Uterus (tissue), 4 donors: ENCODE data around the gene CABP5. TPM values are rescaled to one million over a fixed set of nuclear protein-coding genes. Genes with fewer than 3 reads are reported as not detected.

ENCODE experiments used
- DNase-seq, 2 donors: peaks; one replicate each; pipeline ENCODE4 v3.0.0-alpha.2; 2019 to 2020
- H3K27ac ChIP-seq, 2 donors: fragments of 200-600 bp; sonication (generic); 1 replicate in 1 of 2; 2 replicates in 1 of 2; pipeline ENCODE4 v1.5.1; 2016 to 2018
- H3K27me3 ChIP-seq, 2 donors: fragments of 200-600 bp; sonication (generic); one replicate each; pipeline ENCODE4 v1.5.1; 2018 to 2019; ENCODE audit warnings: control low read depth in 1 of 2
- H3K36me3 ChIP-seq, 2 donors: fragments of 200-600 bp; sonication (generic); one replicate each; pipeline ENCODE4 v1.5.1; 2019; ENCODE audit warnings: control low read depth in 1 of 2
- H3K4me1 ChIP-seq, 2 donors: fragments of 200-600 bp; sonication (generic); one replicate each; pipeline ENCODE4 v1.5.1; 2018 to 2019; ENCODE audit warnings: control low read depth in 1 of 2
- H3K4me3 ChIP-seq, 2 donors: fragments of 200-600 bp; sonication (generic); 1 replicate in 1 of 2; 2 replicates in 1 of 2; pipeline ENCODE4 v1.5.1; 2018 to 2019; ENCODE audit warnings: mild to moderate bottlenecking in 1 of 2
- H3K9me3 ChIP-seq, 2 donors: fragments of 200-600 bp; sonication (generic); one replicate each; pipeline ENCODE4 v1.5.1; 2019; ENCODE audit warnings: control low read depth in 1 of 2
- CTCF ChIP-seq, 4 experiments: fragments of 200-600 bp in 2 of 4; fragments of 450-650 bp in 2 of 4; sonication (generic) in 2 of 4; IDR thresholded peaks; one replicate each; pipeline ENCODE4 v1.5.1; 2016 to 2019; ENCODE audit warnings: antibody characterized with exemption in 4 of 4, mild to moderate bottlenecking in 2 of 4, moderate library complexity in 1 of 4
- POLR2A ChIP-seq, 2 donors: fragments of 450-650 bp; IDR thresholded peaks; one replicate each; pipeline ENCODE4 v1.6.1; 2016; ENCODE audit warnings: antibody characterized with exemption in 2 of 2, mild to moderate bottlenecking in 1 of 2, moderate library complexity in 1 of 2
- intact Hi-C: fragments of 100-400 bp; cut with DNase I; formaldehyde crosslinking; loops from one replicate; pipeline ENCODE4 v1.15.1; 2023; ENCODE audit warnings: low total_unique reads
- total RNA-seq, 4 donors: library from RNA; depleted of rRNA in 3 of 4; stranded (reverse); fragments of >200 nt in 3 of 4; gene quantifications; one replicate each; pipeline versions ENCODE4 v1.1.0 to v1.2.4, GENCODE V29; 2014 to 2023
- donor health status: DM: yes; HTN: yes; CAD: no.

CABP5 gene
- total RNA-seq, 4 donors from 2014 or later: not detected

- intact Hi-C loops: no loop called here
- TF ChIP-seq CTCF (IDR thresholded peaks at IDR 0.05): no peak
- no peak for TF ChIP-seq POLR2A (IDR thresholded peaks at IDR 0.05)
- Histone ChIP-seq H3K9me3 (no peaks in the 10 kb centered on the region), H3K4me3 (no peak overlapping the region), H3K27me3 (no peaks in the 10 kb centered on the region), H3K36me3 (no peaks in the 10 kb centered on the region), H3K4me1 (no peaks in the 10 kb centered on the region), H3K27ac (no peak overlapping the region)
- no peak for DNase-seq
These were observed 17.8 kb upstream of the CABP5 start for GRCh38 chr19:48061401-48062344.

- H3K4me3 ChIP-seq: no peak overlapping the region
- H3K4me1 ChIP-seq: no peaks in the 10 kb centered on the region
- H3K27me3 ChIP-seq: no peaks in the 10 kb centered on the region
- DNase-seq: no peak
- no peaks in the 10 kb centered on the region for H3K9me3 ChIP-seq
- TF ChIP-seq CTCF (IDR thresholded peaks at IDR 0.05): no peak
- TF ChIP-seq POLR2A (IDR thresholded peaks at IDR 0.05): no peak
- intact Hi-C loops: no loop called here
- H3K27ac ChIP-seq: no peak overlapping the region
- H3K36me3 ChIP-seq: no peaks in the 10 kb centered on the region
These were observed 16.5 kb upstream of the CABP5 start for GRCh38 chr19:48060381-48060780.

GRCh38 chr19:48059331-48059730 lies 15.5 kb upstream of the CABP5 start:
- Histone ChIP-seq H3K4me3 (no peak overlapping the region), H3K27ac (no peak overlapping the region), H3K4me1 (no peaks in the 10 kb centered on the region), H3K9me3 (no peaks in the 10 kb centered on the region), H3K27me3 (no peaks in the 10 kb centered on the region), H3K36me3 (no peaks in the 10 kb centered on the region)
- TF ChIP-seq CTCF (IDR thresholded peaks at IDR 0.05): no peak
- no peak for TF ChIP-seq POLR2A (IDR thresholded peaks at IDR 0.05)
- no peak for DNase-seq
- intact Hi-C loops: no loop called here

GRCh38 chr19:48053856-48054255 lies 10.0 kb upstream of the CABP5 start:
- no peak for DNase-seq
- H3K4me3 ChIP-seq: no peak overlapping the region
- H3K36me3 ChIP-seq: no peaks in the 10 kb centered on the region
- intact Hi-C loops: no loop called here
- no peaks in the 10 kb centered on the region for H3K27me3 ChIP-seq
- H3K4me1 ChIP-seq: no peaks in the 10 kb centered on the region
- no peaks in the 10 kb centered on the region for H3K9me3 ChIP-seq
- H3K27ac ChIP-seq: no peak overlapping the region
- no peak for TF ChIP-seq POLR2A (IDR thresholded peaks at IDR 0.05)
- no peak for TF ChIP-seq CTCF (IDR thresholded peaks at IDR 0.05)

- Histone ChIP-seq H3K4me3 (no peak overlapping the region), H3K9me3 (no peaks in the 10 kb centered on the region), H3K4me1 (no peaks in the 10 kb centered on the region), H3K27me3 (no peaks in the 10 kb centered on the region), H3K36me3 (no peaks in the 10 kb centered on the region), H3K27ac (no peak overlapping the region)
- TF ChIP-seq CTCF (IDR thresholded peaks at IDR 0.05): no peak
- TF ChIP-seq POLR2A (IDR thresholded peaks at IDR 0.05): no peak
- intact Hi-C loops: no loop called here
- DNase-seq: no peak
These were observed 9.2 kb upstream of the CABP5 start for GRCh38 chr19:48053076-48053475.
